Caco-2 (cell line): ENCODE results near the gene MTFMT. TPM values are rescaled to one million over a fixed set of nuclear protein-coding genes. Genes with fewer than 3 reads are reported as not detected.

Experiments
- BruUV-seq: library from RNA; stranded (reverse); fragments of 400-500 nt; replicated peaks from 2 replicates; lab custom pipeline; 2021; lab: Mats Ljungman, UMichigan
- CTCF ChIA-PET: fragments of 300-600 bp; sonication (Branson Sonifier 250); formaldehyde crosslinking; loops from one replicate; lab custom pipeline; 2022; ENCODE audit warnings: antibody characterized with exemption; lab: Charles Lee
- POLR2A ChIA-PET: fragments of 300-600 bp; sonication (Branson Sonifier 250); formaldehyde crosslinking; loops from one replicate; lab custom pipeline; 2022; ENCODE audit warnings: antibody characterized with exemption; lab: Charles Lee
- DNase-seq, 2 experiments: peaks; one replicate each; pipeline versions ENCODE4 v3.0.0 to v3.0.0-alpha.2; 2020 to 2022
- H3K27me3 ChIP-seq: replicated peaks from 2 replicates; pipeline ENCODE4 v1.6.0; 2011; ENCODE audit warnings: low read length; ENCODE audit not compliant: control insufficient read depth, insufficient read depth
- H3K36me3 ChIP-seq: 2 replicates; pipeline ENCODE4 v1.5.1; 2011; ENCODE audit warnings: low read length; ENCODE audit not compliant: control insufficient read depth, insufficient read depth
- H3K4me1 ChIP-seq: fragments of 250-450 bp; sonication (Bioruptor Pico); 2 replicates; pipeline ENCODE4 v1.5.1; 2020; ENCODE audit warnings: mild to moderate bottlenecking
- H3K4me3 ChIP-seq: 2 replicates; pipeline ENCODE4 v1.5.1; 2011; ENCODE audit warnings: low read depth, mild to moderate bottlenecking, control low read depth, low read length
- H3K9me3 ChIP-seq: fragments of 250-450 bp; sonication (Bioruptor Pico); 2 replicates; pipeline ENCODE4 v1.5.1; 2020; ENCODE audit warnings: mild to moderate bottlenecking, moderate library complexity
- H3K27ac Mint-ChIP-seq: one replicate; pipeline ENCODE4 v1.8.0; 2022; ENCODE audit warnings: mixed read lengths; ENCODE audit not compliant: unreplicated experiment
- H3K27me3 Mint-ChIP-seq: one replicate; pipeline ENCODE4 v1.8.0; 2022; ENCODE audit warnings: mixed read lengths; ENCODE audit not compliant: insufficient read depth, unreplicated experiment
- H3K36me3 Mint-ChIP-seq: one replicate; pipeline ENCODE4 v1.8.0; 2022; ENCODE audit warnings: mild to moderate bottlenecking, mixed read lengths; ENCODE audit not compliant: insufficient read depth, unreplicated experiment
- H3K4me1 Mint-ChIP-seq: one replicate; pipeline ENCODE4 v1.8.0; 2022; ENCODE audit warnings: low read depth, mixed read lengths; ENCODE audit not compliant: unreplicated experiment
- H3K4me3 Mint-ChIP-seq: one replicate; pipeline ENCODE4 v1.8.0; 2022; ENCODE audit warnings: mild to moderate bottlenecking, moderate library complexity, mixed read lengths; ENCODE audit not compliant: unreplicated experiment
- H3K9me3 Mint-ChIP-seq: one replicate; pipeline ENCODE4 v1.8.0; 2022; ENCODE audit warnings: mixed read lengths; ENCODE audit not compliant: unreplicated experiment
- CTCF ChIP-seq, 2 experiments: fragments of 200-600 bp in 1 of 2; IDR thresholded peaks; 1 replicate in 1 of 2; 2 replicates in 1 of 2; pipeline versions ENCODE4 v1.5.1 to v1.8.0; 2011 to 2022; ENCODE audit warnings: antibody characterized with exemption in 1 of 2, control low read depth in 1 of 2, inconsistent platforms in 1 of 2, low read depth in 1 of 2, low read length in 1 of 2, mild to moderate bottlenecking in 1 of 2, moderate library complexity in 1 of 2; ENCODE audit not compliant: insufficient read depth in 1 of 2, severe bottlenecking in 1 of 2, unreplicated experiment in 1 of 2
- intact Hi-C: fragments of 100-400 bp; cut with micrococcal nuclease; formaldehyde crosslinking; loops from one replicate; pipeline ENCODE4 v1.10.0; 2022; ENCODE audit not compliant: unreplicated experiment
- total RNA-seq: library from RNA; stranded (reverse); gene quantifications from 2 replicates; pipeline ENCODE4 v1.2.3, GENCODE V29; 2022

The MTFMT gene
- total RNA-seq, 1 experiment from 2014 or later: 24.7 TPM

DNA sequence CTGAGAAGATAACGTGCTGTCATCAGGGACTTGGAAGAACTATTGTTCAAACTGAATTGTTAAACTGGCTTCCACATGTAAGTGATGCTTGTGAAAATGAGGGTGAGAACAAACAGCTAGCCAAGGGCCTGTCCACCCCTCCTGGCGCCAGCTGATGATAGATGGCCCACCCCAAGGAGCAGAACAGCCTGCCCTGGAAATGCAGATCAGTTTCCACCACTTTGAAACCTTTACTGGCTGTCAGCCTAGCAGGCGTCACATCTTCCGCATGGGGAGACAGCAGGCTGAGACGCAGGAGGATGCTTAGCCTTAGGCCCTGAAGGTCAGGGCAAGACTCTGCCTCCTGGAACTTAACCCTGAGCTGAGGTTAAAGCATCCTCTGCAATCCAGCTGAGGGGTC lies 9.4 kb upstream of the MTFMT start:
- TF ChIP-seq CTCF (IDR thresholded peaks at IDR 0.05; ENCODE audit: insufficient read depth in 1 of 2, low read depth in 1 of 2, low read length in 1 of 2, severe bottlenecking in 1 of 2, unreplicated experiment in 1 of 2): no peak
- ChIA-PET POLR2A (no interaction called here), CTCF (no interaction called here)
- no peaks in the 10 kb centered on the region for H3K9me3 ChIP-seq
- Mint-ChIP-seq H3K4me1 (peaks cover 20% of the 10 kb centered on the region), H3K27ac (no peak overlapping the region), H3K27me3 (no peaks in the 10 kb centered on the region), H3K4me3 (no peak overlapping the region), H3K36me3 (no peaks in the 10 kb centered on the region), H3K9me3 (no peaks in the 10 kb centered on the region)
- no peaks in the 10 kb centered on the region for H3K27me3 ChIP-seq
- H3K4me1 ChIP-seq: peaks cover 52% of the 10 kb centered on the region
- DNase-seq: no peak
- H3K36me3 ChIP-seq: no peaks in the 10 kb centered on the region
- no TSS peak for BruUV-seq
- intact Hi-C loops: no loop called here
- no peak overlapping the region for H3K4me3 ChIP-seq

- no TSS peak for BruUV-seq
- Mint-ChIP-seq H3K4me3 (no peak overlapping the region), H3K27me3 (no peaks in the 10 kb centered on the region), H3K27ac (no peak overlapping the region), H3K9me3 (no peaks in the 10 kb centered on the region), H3K4me1 (peaks cover 16% of the 10 kb centered on the region), H3K36me3 (no peaks in the 10 kb centered on the region)
- H3K27me3 ChIP-seq: no peaks in the 10 kb centered on the region
- no peaks in the 10 kb centered on the region for H3K36me3 ChIP-seq
- no peak overlapping the region for H3K4me3 ChIP-seq
- ChIA-PET CTCF (no interaction called here), POLR2A (no interaction called here)
- intact Hi-C loops: no loop called here
- peaks cover 52% of the 10 kb centered on the region for H3K4me1 ChIP-seq
- no peak for TF ChIP-seq CTCF (IDR thresholded peaks at IDR 0.05; ENCODE audit: insufficient read depth in 1 of 2, low read depth in 1 of 2, low read length in 1 of 2, severe bottlenecking in 1 of 2, unreplicated experiment in 1 of 2)
- DNase-seq: no peak
- H3K9me3 ChIP-seq: no peaks in the 10 kb centered on the region
These were observed 9.0 kb upstream of the MTFMT start for GRCh38 chr15:65038428-65038827.

- intact Hi-C loops: no loop called here
- ChIA-PET POLR2A (interaction anchor here (0.7 kb wide), 1 partner anchor 64 kb away, joined by 6 read pairs; no protein-coding TSS in a partner anchor), CTCF (no interaction called here)
- H3K4me3 ChIP-seq: no peak overlapping the region
- no peak for TF ChIP-seq CTCF (IDR thresholded peaks at IDR 0.05; ENCODE audit: insufficient read depth in 1 of 2, low read depth in 1 of 2, low read length in 1 of 2, severe bottlenecking in 1 of 2, unreplicated experiment in 1 of 2)
- no peaks in the 10 kb centered on the region for H3K27me3 Mint-ChIP-seq
- H3K4me1 ChIP-seq: peaks cover 47% of the 10 kb centered on the region
- H3K9me3 Mint-ChIP-seq: no peaks in the 10 kb centered on the region
- H3K27ac Mint-ChIP-seq: no peak overlapping the region
- no peak overlapping the region for H3K4me3 Mint-ChIP-seq
- no peaks in the 10 kb centered on the region for H3K27me3 ChIP-seq
- no peaks in the 10 kb centered on the region for H3K36me3 ChIP-seq
- no TSS peak for BruUV-seq
- H3K4me1 Mint-ChIP-seq: peaks cover 6% of the 10 kb centered on the region
- no peaks in the 10 kb centered on the region for H3K9me3 ChIP-seq
- no peak for DNase-seq
- no peaks in the 10 kb centered on the region for H3K36me3 Mint-ChIP-seq
These were observed 7.9 kb upstream of the MTFMT start for GRCh38 chr15:65037309-65037708.
